ENCODE data around the gene ZFP36L2.

DNA sequence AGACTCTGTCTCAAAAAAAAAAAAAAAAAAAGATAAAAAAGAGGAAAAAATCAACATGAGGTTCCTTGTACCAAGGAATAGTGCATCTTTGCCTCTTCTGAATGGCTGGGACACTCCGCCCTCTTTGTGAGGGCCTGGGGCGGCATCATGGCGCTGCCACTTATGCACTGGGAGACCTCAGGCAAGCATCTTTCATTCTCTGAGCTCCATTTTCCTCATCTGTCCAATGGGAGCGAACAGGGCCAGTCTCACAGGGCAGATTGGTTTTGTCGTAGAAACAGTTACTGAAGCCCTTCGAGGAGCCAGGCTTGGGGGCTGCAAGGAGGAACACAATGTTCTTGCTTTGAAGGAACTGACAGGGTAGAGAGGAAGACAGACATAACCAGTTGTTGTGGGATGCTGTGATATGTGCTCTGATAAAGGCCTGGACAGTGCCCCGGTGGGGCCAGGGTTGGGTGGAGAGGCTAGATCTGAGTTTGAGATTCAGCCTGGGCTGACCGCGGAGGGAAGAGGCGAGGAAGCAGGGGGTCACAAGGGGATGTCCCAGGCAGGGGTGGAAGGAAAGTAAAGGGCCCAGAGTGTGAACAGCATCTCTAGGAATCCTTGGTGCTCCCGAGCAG is 14.1 kb downstream of the ZFP36L2 start:
- TF ChIP-seq, protein P1, sequence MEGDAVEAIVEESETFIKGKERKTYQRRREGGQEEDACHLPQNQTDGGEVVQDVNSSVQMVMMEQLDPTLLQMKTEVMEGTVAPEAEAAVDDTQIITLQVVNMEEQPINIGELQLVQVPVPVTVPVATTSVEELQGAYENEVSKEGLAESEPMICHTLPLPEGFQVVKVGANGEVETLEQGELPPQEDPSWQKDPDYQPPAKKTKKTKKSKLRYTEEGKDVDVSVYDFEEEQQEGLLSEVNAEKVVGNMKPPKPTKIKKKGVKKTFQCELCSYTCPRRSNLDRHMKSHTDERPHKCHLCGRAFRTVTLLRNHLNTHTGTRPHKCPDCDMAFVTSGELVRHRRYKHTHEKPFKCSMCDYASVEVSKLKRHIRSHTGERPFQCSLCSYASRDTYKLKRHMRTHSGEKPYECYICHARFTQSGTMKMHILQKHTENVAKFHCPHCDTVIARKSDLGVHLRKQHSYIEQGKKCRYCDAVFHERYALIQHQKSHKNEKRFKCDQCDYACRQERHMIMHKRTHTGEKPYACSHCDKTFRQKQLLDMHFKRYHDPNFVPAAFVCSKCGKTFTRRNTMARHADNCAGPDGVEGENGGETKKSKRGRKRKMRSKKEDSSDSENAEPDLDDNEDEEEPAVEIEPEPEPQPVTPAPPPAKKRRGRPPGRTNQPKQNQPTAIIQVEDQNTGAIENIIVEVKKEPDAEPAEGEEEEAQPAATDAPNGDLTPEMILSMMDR (IDR thresholded peaks at IDR 0.05): no peak
- no peak for TF ChIP-seq POLR2A (IDR thresholded peaks at IDR 0.05)
